BE2C (cell line): Measurements from ENCODE around the gene UBR3.

Source experiments
- DNase-seq: peaks from one replicate; pipeline ENCODE4 v3.0.0-alpha.2; 2020
- H3K27me3 ChIP-seq: fragments of 250-450 bp; sonication (Bioruptor Pico); 2 replicates; pipeline ENCODE4 v1.5.1; 2020; ENCODE audit warnings: mild to moderate bottlenecking
- H3K36me3 ChIP-seq: fragments of 250-450 bp; sonication (Bioruptor Pico); 2 replicates; pipeline ENCODE4 v1.5.1; 2020; ENCODE audit warnings: mild to moderate bottlenecking
- H3K4me1 ChIP-seq: fragments of 250-450 bp; sonication (Bioruptor Pico); 2 replicates; pipeline ENCODE4 v1.5.1; 2020
- H3K4me3 ChIP-seq: 2 replicates; pipeline ENCODE4 v1.5.1; 2011; ENCODE audit warnings: low read depth, low read length
- H3K9me3 ChIP-seq: fragments of 250-450 bp; sonication (Bioruptor Pico); 2 replicates; pipeline ENCODE4 v1.5.1; 2020
- TF ChIP-seq, protein P1 (sequence below): IDR thresholded peaks from 2 replicates; pipeline ENCODE4 v1.5.1; 2012; ENCODE audit warnings: mild to moderate bottlenecking, low read depth, low read length

Gene UBR3

GRCh38 chr2:169795181-169795580 lies 32.1 kb upstream of the UBR3 start:
- no peaks in the 10 kb centered on the region for H3K9me3 ChIP-seq
- no peaks in the 10 kb centered on the region for H3K27me3 ChIP-seq
- no peaks in the 10 kb centered on the region for H3K36me3 ChIP-seq
- no peaks in the 10 kb centered on the region for H3K4me1 ChIP-seq
- TF ChIP-seq, protein P1, sequence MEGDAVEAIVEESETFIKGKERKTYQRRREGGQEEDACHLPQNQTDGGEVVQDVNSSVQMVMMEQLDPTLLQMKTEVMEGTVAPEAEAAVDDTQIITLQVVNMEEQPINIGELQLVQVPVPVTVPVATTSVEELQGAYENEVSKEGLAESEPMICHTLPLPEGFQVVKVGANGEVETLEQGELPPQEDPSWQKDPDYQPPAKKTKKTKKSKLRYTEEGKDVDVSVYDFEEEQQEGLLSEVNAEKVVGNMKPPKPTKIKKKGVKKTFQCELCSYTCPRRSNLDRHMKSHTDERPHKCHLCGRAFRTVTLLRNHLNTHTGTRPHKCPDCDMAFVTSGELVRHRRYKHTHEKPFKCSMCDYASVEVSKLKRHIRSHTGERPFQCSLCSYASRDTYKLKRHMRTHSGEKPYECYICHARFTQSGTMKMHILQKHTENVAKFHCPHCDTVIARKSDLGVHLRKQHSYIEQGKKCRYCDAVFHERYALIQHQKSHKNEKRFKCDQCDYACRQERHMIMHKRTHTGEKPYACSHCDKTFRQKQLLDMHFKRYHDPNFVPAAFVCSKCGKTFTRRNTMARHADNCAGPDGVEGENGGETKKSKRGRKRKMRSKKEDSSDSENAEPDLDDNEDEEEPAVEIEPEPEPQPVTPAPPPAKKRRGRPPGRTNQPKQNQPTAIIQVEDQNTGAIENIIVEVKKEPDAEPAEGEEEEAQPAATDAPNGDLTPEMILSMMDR, result no peak
- H3K4me3 ChIP-seq, result no peak overlapping the region
- DNase-seq, result no peak

- H3K4me1 ChIP-seq, result no peaks in the 10 kb centered on the region
- no peaks in the 10 kb centered on the region for H3K9me3 ChIP-seq
- H3K4me3 ChIP-seq, result no peak overlapping the region
- no peak for DNase-seq
- TF ChIP-seq, protein P1, result no peak
- H3K27me3 ChIP-seq, result no peaks in the 10 kb centered on the region
- peaks cover 4% of the 10 kb centered on the region for H3K36me3 ChIP-seq
Measured at GRCh38 chr2:169796441-169796840, 30.8 kb upstream of the UBR3 start.

DNA sequence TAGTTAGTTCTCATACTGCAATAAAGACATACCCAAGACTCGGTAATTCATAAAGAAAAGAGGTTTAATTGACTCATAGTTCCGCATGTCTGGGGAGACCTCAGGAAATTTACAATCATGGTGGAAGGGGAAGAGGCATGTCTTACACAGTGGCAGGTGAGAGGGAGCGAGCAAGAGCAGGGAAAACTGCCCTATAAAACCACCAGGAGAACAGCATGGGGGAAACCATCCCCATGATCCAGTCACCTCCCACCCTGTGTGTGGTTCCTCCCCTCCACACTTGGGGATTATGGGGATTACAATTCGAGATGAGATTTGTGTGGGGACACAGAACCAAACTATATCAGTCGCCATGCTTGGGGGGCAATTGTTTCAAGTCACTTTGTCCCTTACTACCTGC lies 29.7 kb upstream of the UBR3 start:
- Histone ChIP-seq H3K9me3 (no peaks in the 10 kb centered on the region), H3K27me3 (no peaks in the 10 kb centered on the region), H3K4me3 (no peak overlapping the region), H3K36me3 (peaks cover 10% of the 10 kb centered on the region), H3K4me1 (no peaks in the 10 kb centered on the region)
- no peak for DNase-seq
- TF ChIP-seq, protein P1, result no peak

DNA sequence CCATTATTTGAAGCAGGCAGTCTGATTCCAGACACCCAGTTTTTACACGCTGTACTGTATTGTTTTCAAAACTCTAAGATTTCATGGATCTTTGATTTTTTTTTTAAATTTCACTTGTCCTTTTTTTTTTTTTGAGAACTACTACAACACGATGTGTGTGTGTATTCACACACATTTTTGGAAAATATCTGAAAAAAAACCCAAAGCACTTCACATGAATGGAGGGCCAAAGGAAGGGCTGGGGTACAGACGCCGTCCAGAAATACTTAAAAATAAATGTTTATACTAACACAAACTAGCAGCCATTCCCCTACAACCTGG lies 28.9 kb upstream of the UBR3 start:
- no peaks in the 10 kb centered on the region for H3K9me3 ChIP-seq
- no peaks in the 10 kb centered on the region for H3K27me3 ChIP-seq
- TF ChIP-seq, protein P1, result no peak
- H3K4me1 ChIP-seq, result no peaks in the 10 kb centered on the region
- DNase-seq, result no peak
- H3K4me3 ChIP-seq, result peak overlapping the region; percentile 72
- H3K36me3 ChIP-seq, result peaks cover 10% of the 10 kb centered on the region

GRCh38 chr2:169798718-169799592 lies 28.3 kb upstream of the UBR3 start, which contains the start of gene SSB:
Gene SSB (plus strand): TSS chr2:169798871. CDS start chr2:169800961, 2,090 bp downstream.
- Histone ChIP-seq H3K36me3 (peaks cover 10% of the 10 kb centered on the region), H3K9me3 (no peaks in the 10 kb centered on the region), H3K4me1 (no peaks in the 10 kb centered on the region), H3K27me3 (no peaks in the 10 kb centered on the region), H3K4me3 (peak within 1 kb of the TSS; percentile 72)
- TF ChIP-seq, protein P1, result no peak
- peak; percentile 90 for DNase-seq

- H3K4me3 ChIP-seq, result no peak overlapping the region
- no peaks in the 10 kb centered on the region for H3K27me3 ChIP-seq
- TF ChIP-seq, protein P1, result no peak
- no peaks in the 10 kb centered on the region for H3K9me3 ChIP-seq
- peaks cover 29% of the 10 kb centered on the region for H3K36me3 ChIP-seq
- H3K4me1 ChIP-seq, result no peaks in the 10 kb centered on the region
- no peak for DNase-seq
Measured at GRCh38 chr2:169803480-169803879, 23.8 kb upstream of the UBR3 start.
